Hematopoietic multipotent progenitor cell treated with erythropoietin and hydrocortisone succinate and interleukin-3 and kit ligand, for 4 days (in vitro differentiated cells): ENCODE data around the gene CALD1.

ENCODE experiments used
- DNase-seq: peaks from one replicate; pipeline ENCODE4 v3.0.0-alpha.2; 2015

CALD1 gene

GRCh38 chr7:134789967-134790685 is 10.7 kb downstream of the CALD1 start:
- DNase-seq: no peak

- DNase-seq: no peak
Measured at GRCh38 chr7:134792968-134793367, 13.5 kb downstream of the CALD1 start.

GRCh38 chr7:134795231-134795630 is 15.8 kb downstream of the CALD1 start:
- DNase-seq: no peak

GRCh38 chr7:134798155-134798554 is 18.7 kb downstream of the CALD1 start:
- DNase-seq: no peak

GRCh38 chr7:134799377-134799776 is 19.9 kb downstream of the CALD1 start:
- no peak for DNase-seq

GRCh38 chr7:134802762-134803161 is 23.3 kb downstream of the CALD1 start:
- DNase-seq: no peak

GRCh38 chr7:134804351-134804750 is 24.9 kb downstream of the CALD1 start:
- DNase-seq: no peak

- DNase-seq: no peak
Measured at GRCh38 chr7:134804854-134805253, 25.4 kb downstream of the CALD1 start.

GRCh38 chr7:134806197-134806596 is 26.8 kb downstream of the CALD1 start:
- no peak for DNase-seq

- DNase-seq: no peak
Measured at GRCh38 chr7:134809616-134810015, 30.2 kb downstream of the CALD1 start.

GRCh38 chr7:134811765-134812164 is 32.3 kb downstream of the CALD1 start:
- no peak for DNase-seq

- no peak for DNase-seq
Measured at GRCh38 chr7:134813663-134814396, 34.4 kb downstream of the CALD1 start.

GRCh38 chr7:134814730-134815364 is 35.4 kb downstream of the CALD1 start:
- DNase-seq: no peak

- no peak for DNase-seq
Measured at GRCh38 chr7:134818613-134819345, 39.3 kb downstream of the CALD1 start.

- DNase-seq: no peak
Measured at GRCh38 chr7:134819401-134819800, 40.0 kb downstream of the CALD1 start.

- DNase-seq: no peak
Measured at GRCh38 chr7:134820295-134820694, 40.9 kb downstream of the CALD1 start.

- no peak for DNase-seq
Measured at GRCh38 chr7:134820778-134821177, 41.3 kb downstream of the CALD1 start.

GRCh38 chr7:134823400-134823799 is 44.0 kb downstream of the CALD1 start:
- no peak for DNase-seq

GRCh38 chr7:134825666-134826065 is 46.2 kb downstream of the CALD1 start:
- no peak for DNase-seq

- DNase-seq: no peak
Measured at GRCh38 chr7:134826105-134826504, 46.7 kb downstream of the CALD1 start.

GRCh38 chr7:134827436-134827835 is 48.0 kb downstream of the CALD1 start:
- no peak for DNase-seq

- no peak for DNase-seq
Measured at GRCh38 chr7:134827889-134828288, 48.5 kb downstream of the CALD1 start.

GRCh38 chr7:134828361-134828760 is 48.9 kb downstream of the CALD1 start:
- DNase-seq: peak; percentile 4
